ENCODE data around the gene CEP68.

The CEP68 gene

GRCh38 chr2:65079017-65079416 is 22.8 kb downstream of the CEP68 start:
- no peak for DNase-seq (ENCODE audit: low spot score)

GRCh38 chr2:65081232-65081685 is 25.0 kb downstream of the CEP68 start:
- no peak for DNase-seq (ENCODE audit: low spot score)

- DNase-seq (ENCODE audit: low spot score) = no peak
Observed at GRCh38 chr2:65085148-65085547, 28.9 kb downstream of the CEP68 start.

- peak; percentile 52 for DNase-seq (ENCODE audit: low spot score)
Observed at GRCh38 chr2:65092791-65093190, 36.6 kb downstream of the CEP68 start.

- DNase-seq (ENCODE audit: low spot score) = no peak
Observed at GRCh38 chr2:65093211-65093610, 37.0 kb downstream of the CEP68 start.

GRCh38 chr2:65096948-65097347 is 40.7 kb downstream of the CEP68 start:
- DNase-seq (ENCODE audit: low spot score) = peak; percentile 20

GRCh38 chr2:65097844-65098243 is 41.6 kb downstream of the CEP68 start:
- DNase-seq (ENCODE audit: low spot score) = no peak

GRCh38 chr2:65098741-65099140 is 42.5 kb downstream of the CEP68 start:
- DNase-seq (ENCODE audit: low spot score) = peak; percentile 60

- no peak for DNase-seq (ENCODE audit: low spot score)
Observed at GRCh38 chr2:65101071-65101470, 44.9 kb downstream of the CEP68 start.

GRCh38 chr2:65103013-65103715 is 46.9 kb downstream of the CEP68 start:
- no peak for DNase-seq (ENCODE audit: low spot score)

- no peak for DNase-seq (ENCODE audit: low spot score)
Observed at GRCh38 chr2:65107530-65107929, 51.3 kb downstream of the CEP68 start.

- no peak for DNase-seq (ENCODE audit: low spot score)
Observed at GRCh38 chr2:65108780-65109179, 52.6 kb downstream of the CEP68 start.

- DNase-seq (ENCODE audit: low spot score) = no peak
Observed at GRCh38 chr2:65112633-65113032, 56.4 kb downstream of the CEP68 start.

- DNase-seq (ENCODE audit: low spot score) = no peak
Observed at GRCh38 chr2:65113229-65113628, 57.0 kb downstream of the CEP68 start.

- DNase-seq (ENCODE audit: low spot score) = no peak
Observed at GRCh38 chr2:65113816-65114215, 57.6 kb downstream of the CEP68 start.

- DNase-seq (ENCODE audit: low spot score) = no peak
Observed at GRCh38 chr2:65114921-65115320, 58.7 kb downstream of the CEP68 start.

- no peak for DNase-seq (ENCODE audit: low spot score)
Observed at GRCh38 chr2:65116645-65117044, 60.4 kb downstream of the CEP68 start.

GRCh38 chr2:65120990-65121693 is 64.9 kb downstream of the CEP68 start:
- no peak for DNase-seq (ENCODE audit: low spot score)

GRCh38 chr2:65122313-65122712 is 66.1 kb downstream of the CEP68 start:
- DNase-seq (ENCODE audit: low spot score) = no peak

- DNase-seq (ENCODE audit: low spot score) = peak; percentile 30
Observed at GRCh38 chr2:65125457-65125856, 69.2 kb downstream of the CEP68 start.

- DNase-seq (ENCODE audit: low spot score) = peak; percentile 71
Observed at GRCh38 chr2:65128297-65129190, 72.3 kb downstream of the CEP68 start.

- DNase-seq (ENCODE audit: low spot score) = peak; percentile 17
Observed at GRCh38 chr2:65129286-65129825, 73.1 kb downstream of the CEP68 start.

All from kidney tubule cell (primary cell).